Tongue (tissue), 2 donors: ENCODE data around the gene ATRX. TPM values are rescaled to one million over a fixed set of nuclear protein-coding genes. Genes with fewer than 3 reads are reported as not detected.
"Not testable (repeated sequence)": the region's sequence is repeated elsewhere in the genome, so short reads cannot be mapped to it uniquely, and the experiment has no call there.

Experiments
- DNase-seq: peaks from one replicate; pipeline ENCODE4 v3.0.0-alpha.2; 2015
- total RNA-seq: library from RNA; depleted of rRNA; stranded (reverse); fragments of >200 nt; gene quantifications from one replicate; pipeline ENCODE4 v1.2.3, GENCODE V29; 2014

The ATRX gene, protein sequence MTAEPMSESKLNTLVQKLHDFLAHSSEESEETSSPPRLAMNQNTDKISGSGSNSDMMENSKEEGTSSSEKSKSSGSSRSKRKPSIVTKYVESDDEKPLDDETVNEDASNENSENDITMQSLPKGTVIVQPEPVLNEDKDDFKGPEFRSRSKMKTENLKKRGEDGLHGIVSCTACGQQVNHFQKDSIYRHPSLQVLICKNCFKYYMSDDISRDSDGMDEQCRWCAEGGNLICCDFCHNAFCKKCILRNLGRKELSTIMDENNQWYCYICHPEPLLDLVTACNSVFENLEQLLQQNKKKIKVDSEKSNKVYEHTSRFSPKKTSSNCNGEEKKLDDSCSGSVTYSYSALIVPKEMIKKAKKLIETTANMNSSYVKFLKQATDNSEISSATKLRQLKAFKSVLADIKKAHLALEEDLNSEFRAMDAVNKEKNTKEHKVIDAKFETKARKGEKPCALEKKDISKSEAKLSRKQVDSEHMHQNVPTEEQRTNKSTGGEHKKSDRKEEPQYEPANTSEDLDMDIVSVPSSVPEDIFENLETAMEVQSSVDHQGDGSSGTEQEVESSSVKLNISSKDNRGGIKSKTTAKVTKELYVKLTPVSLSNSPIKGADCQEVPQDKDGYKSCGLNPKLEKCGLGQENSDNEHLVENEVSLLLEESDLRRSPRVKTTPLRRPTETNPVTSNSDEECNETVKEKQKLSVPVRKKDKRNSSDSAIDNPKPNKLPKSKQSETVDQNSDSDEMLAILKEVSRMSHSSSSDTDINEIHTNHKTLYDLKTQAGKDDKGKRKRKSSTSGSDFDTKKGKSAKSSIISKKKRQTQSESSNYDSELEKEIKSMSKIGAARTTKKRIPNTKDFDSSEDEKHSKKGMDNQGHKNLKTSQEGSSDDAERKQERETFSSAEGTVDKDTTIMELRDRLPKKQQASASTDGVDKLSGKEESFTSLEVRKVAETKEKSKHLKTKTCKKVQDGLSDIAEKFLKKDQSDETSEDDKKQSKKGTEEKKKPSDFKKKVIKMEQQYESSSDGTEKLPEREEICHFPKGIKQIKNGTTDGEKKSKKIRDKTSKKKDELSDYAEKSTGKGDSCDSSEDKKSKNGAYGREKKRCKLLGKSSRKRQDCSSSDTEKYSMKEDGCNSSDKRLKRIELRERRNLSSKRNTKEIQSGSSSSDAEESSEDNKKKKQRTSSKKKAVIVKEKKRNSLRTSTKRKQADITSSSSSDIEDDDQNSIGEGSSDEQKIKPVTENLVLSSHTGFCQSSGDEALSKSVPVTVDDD (N-terminal part only)
- total RNA-seq = 200 TPM

DNA sequence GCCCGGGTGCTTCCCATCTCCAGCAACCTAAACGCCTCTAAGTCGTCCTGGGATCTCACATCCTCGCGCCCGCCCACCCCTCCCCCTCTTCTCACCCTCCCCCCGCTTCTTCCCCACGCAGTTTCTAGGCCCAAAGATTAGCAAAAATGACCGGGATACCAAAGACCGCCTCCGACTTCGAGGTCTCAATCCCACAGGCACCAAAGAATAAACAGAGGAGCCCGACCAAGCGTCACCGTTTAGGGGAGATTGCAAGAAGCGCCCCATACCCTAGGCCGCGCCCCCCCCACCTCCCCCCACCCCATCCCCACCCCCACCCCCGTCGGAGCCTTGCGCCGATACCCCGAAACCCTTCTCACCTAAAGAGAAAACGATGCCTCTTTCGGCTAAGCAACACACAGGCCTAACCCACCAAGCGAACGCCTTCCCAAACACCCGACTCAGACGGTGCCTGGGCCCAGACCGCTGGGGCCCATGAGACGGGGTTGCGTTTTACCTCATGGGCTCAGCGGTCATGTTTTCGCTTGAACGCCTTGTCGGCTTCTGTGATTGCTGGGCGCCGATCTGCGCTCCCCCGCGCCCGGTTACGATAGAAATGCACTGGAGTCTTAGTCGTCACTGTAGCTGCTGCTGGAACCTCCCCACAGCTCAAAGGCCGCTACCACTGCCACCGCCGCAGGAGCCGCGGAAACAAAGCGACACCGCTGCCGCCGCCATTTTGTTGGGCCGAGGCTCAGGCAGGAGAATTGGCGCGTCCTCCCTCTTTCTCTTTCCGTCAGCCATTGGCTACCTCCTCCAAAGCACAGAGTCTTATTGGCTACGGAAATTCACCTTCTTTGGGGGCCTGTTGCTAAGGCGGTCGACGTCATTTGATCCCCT, at the start of gene ATRX:
TSS of gene ATRX (minus strand) at position 731 of the 879 bp plus-strand sequence. CDS start at position 516, 215 bp downstream.
- DNase-seq = peak; percentile 91

DNA sequence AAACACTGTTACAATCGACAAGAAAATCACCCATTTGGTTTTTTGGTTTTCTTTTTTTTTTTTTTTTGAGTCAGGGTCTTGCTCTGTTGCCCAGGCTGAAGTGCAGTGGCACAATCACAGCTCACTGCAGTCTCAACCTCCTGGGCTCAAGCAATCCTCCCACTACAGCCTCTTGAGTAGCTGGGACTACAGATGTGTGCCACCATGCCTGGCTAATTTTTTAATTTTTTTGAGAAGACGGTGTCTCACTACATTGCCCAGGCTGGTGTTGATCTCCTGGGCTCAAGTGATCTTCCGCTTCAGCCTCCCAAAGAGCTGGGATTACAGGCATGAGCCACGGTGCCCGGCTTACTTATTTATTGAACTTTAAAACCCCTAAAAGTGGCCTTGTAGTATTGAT, 45.5 kb upstream of the ATRX start:
- not testable (repeated sequence) for DNase-seq

DNA sequence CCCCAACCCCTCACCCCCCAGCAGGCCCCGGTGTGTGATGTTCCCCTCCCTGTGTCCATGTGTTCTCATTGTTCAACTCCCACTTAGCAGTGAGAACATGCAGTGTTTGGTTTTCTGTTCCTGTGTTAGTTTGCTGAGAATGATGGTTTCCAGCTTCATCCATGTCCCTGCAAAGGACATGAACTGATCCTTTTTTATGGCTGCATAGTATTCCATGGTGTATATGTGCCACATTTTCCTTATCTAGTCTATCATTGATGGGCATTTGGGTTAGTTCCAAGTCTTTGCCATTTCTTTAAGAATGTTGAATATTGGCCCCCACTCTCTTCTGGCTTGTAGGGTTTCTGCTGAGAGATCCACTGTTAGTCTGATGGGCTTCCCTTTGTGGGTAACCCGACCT, 36.0 kb upstream of the ATRX start:
- DNase-seq = not testable (repeated sequence)

DNA sequence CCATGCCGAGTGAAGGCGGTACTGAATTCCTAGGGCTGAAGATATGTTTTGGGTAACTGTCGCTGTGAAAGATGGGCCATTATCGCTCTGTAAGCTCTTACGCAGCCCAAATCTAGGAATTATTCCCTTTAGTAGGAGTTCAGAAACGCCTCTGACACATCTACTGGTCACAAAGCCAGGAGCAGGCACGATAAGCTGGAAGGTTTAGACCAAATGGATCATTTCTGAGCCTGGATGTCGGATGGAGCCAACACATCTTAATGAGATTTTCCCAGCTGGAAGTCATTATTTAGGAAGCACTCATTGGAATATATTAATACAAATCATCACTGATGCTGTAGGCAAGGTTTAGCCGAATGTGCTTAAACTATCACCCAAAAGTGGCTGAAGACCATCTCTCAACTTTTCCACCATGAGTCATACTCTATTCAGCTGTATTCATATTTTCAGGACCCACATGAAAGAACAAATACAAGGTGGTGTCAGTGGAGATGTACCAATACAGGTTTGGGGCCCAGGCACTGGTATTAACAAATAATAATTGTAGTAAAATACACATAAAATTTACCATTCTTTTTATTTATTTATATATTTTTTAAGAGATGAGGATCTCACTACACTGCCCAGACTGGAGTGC, 34.2 kb upstream of the ATRX start:
- DNase-seq = no peak

DNA sequence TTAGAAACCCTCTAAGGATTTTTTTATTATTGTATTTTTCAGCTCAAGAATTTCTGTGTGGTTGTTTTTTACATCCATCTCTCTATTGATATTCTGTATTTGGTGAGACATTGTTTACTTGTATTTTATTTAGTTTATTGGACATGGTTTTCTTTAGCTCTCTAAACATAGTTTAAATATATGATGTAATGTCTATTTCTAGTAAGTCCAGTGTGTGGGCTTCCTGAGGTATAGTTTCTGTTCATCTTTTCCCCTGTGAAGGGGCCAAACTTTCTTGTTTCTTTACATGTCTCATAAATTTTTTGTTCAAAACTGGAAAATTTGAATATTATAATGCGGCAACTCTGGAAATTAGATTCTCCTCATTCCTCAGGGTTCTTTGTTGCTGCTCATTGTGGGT, 28.2 kb upstream of the ATRX start:
- no peak for DNase-seq

DNA sequence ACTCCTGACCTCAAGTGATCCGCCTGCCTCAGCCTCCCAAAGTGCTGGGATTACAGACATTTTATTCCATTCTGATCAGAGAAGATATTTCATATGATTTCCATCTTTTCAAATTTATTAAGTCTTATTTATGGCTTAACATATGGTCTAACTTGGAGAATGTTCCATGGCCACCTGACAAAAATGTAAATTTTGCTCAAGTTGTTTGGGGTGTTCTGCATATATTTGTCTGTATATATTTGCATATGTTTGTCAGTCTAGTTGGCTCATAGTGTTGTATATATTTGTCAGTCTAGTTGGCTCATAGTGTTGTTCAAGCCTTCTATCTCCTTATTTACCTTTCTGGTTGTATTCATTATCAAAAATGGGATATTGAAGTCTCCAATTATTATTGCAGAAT, 16.2 kb upstream of the ATRX start:
- DNase-seq = no peak

DNA sequence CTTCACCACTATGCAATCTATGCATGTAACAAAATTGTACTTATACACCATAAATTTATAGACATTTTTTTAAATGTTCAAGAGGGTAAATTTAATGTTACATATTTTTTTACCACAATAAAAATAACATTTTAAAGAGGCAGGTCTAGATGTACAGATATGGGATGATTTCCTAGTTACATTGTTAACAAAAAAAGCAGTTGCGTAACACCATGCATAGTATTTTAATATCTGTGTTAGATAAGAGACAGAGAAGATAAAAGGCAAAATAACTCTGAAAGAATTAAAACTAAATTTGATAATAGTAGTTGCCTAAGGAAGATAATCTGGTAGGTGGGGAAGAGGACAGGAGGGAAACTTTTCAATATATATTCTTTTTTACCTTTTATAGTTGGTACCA, 9.1 kb upstream of the ATRX start:
- no peak for DNase-seq

DNA sequence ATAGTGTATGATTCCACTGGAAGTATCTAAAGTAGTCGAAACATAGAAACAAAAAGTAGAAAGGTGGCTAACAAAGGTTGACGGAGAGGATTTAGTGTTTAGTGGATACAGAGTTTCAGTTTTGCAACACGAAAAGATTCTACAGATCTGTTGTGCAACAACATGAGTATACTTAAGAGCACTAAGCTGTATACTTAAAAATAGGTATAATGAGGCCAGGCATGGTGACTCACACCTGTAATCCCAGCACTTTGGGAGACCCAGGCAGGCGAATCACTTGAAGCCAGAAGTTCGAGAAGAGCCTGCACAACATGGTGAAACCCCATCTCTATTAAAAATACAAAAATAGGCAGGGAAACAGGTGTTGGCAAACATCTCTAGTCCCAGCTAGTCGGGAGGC, 7.9 kb upstream of the ATRX start:
- DNase-seq = no peak

DNA sequence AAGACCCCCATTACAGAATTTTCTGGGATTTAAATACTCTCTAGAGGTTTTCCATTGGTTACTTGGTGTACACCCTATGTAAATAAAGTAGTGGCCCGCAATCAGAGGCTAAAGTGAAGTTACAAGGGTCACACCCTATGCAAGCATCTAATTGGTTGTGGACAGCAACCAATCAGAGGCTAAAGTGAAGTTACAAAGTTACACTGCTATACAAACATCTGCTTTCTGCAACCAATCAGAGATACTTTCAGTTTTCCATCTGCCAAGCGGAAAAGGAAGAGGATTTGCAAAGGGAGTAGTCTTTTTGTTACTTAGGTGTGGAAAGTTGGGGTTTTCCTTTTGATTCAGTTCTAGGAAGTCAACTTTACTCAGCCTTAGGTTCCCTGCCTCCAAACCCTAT, 2.0 kb upstream of the ATRX start:
- peak; percentile 6 for DNase-seq

DNA sequence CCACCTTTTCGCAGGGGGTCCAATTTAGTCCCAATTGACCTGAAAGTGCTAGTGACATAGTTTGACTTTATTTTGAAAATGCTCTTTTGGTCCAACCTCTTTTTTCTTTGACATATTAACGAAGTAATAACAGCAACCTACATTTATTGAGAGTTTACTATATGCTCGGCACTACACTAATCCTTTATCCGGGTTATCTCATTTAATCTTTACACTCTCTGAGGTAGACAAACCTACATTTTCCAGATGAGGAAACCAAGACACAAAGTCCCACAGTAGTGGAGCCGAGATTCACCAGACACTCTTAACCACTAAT, 307 bp upstream of the ATRX start:
- DNase-seq = no peak

DNA sequence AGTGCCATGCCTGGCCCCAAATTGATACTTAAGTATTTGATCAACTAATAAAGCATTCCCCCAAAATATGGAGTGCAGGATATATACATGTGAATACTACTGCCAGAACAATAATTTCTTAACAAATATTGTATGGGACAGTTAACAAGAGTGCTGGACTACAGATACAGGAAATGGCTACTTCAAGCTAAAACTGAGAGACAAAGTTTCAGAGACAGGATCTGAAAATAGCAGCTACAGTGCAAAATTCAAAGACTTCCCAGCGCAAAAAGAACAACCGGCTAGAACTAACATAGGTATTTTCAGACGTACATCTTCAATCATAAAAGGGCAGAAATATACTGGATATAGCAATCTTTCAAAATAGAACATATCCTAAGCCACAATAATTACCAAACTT, 6.3 kb downstream of the ATRX start:
- no peak for DNase-seq

DNA sequence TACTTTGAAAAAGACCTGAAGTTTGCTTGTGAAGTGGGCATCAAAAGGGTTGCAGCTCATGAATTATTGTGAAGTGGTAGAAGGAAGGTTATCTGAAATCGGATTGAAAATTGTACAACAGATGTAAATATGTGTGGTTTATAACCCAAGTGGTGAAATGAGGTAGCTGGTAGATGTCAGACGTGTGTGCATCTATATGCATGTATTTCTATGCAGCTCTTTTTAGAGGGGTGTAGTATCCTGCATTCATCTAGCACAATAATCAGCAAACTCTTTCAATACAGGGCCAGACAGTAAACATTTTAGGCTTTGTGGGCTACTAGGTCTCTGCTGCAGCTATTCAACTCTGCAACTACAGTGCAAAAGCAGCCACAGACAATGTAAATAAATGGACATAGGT, 9.4 kb downstream of the ATRX start:
- no peak for DNase-seq

DNA sequence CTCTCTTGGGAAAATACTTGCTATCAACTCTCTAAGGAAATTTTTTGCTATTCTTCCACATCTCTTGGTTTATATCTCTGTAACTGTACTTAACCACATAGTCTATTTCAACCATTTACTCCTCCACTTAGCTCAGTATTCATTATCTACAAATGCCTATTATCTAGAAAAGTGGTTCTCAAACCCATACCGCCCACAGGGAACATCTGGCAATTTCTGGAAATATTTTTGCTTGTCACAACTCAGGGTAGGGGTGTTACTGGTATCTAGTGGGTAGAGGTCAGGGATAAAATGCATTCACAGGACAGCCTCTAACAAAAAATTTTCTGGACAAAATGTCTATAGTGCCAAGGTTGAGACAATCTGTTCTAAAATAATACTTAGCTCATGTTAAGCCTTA, 14.4 kb downstream of the ATRX start:
- DNase-seq = no peak

DNA sequence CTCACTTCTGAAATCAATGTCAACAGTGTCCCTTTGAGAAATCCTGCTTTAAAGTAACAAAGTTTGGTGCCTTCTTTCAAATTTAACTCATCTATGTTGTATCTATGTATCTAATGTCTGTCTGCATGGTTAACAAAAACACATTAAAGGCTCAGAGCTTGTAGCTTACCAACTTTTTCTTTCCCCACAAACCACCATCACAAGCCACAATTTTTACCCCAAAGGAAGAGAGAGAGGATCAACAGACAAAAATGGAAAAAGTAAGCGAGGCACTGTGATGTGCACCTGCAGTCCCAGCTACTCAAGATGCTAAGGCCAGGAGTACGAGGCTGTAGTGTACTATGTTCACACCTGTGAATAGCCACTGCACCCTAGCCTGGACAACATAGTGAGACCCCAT, 17.2 kb downstream of the ATRX start:
- DNase-seq = no peak

DNA sequence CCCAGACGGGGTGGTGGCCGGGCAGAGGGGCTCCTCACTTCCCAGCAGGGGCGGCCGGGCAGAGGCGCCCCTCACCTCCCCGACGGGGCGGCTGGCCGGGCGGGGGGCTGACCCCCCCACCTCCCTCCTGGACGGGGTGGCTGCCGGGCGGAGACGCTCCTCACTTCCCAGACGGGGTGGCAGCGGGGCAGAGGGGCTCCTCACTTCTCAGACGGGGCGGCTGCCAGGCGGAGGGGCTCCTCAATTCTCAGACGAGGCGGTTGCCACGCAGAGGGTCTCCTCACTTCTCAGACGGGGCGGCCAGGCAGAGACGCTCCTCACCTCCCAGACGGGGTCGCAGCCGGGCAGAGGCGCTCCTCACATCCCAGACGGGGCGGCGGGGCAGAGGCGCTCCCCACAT, 19.8 kb downstream of the ATRX start:
- DNase-seq = not testable (repeated sequence)

DNA sequence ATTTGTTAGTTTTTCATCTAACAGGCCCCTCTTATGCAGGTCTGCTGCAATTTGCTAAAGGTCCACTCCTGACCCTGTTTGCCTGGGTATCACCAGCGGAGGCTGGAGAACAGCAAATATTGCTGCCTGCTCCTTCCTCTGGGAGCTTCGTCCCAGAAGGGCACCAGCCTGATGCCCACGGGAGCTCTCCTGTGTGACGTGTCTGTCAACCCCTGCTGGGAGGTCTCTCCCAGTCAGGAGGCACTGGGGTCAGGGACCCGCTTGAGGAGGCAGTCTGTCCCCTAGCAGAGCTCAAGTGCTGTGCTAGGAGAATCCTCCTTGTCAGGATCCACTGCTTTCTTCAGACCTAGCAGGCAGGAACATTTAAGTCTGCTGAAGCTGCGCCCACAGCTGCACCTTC, 30.5 kb downstream of the ATRX start:
- no peak for DNase-seq

DNA sequence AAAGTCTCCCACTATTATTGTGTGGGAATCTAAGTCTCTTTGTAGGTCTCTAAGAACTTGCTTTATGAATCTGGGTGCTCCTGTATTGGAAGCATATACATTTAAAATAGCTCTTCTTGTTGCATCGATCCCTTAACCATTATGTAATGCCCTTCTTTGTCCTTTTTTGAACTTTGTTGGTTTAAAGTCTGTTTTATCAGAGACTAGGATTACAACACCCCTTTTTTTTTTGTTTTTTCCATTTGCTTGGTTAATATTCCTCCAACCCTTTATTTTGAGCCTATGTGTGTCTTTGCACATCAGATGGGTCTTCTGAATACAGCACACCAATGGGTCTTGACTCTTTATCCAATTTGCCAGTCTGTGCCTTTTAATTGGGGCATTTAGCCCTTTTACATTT, 32.1 kb downstream of the ATRX start:
- DNase-seq = not testable (repeated sequence)

DNA sequence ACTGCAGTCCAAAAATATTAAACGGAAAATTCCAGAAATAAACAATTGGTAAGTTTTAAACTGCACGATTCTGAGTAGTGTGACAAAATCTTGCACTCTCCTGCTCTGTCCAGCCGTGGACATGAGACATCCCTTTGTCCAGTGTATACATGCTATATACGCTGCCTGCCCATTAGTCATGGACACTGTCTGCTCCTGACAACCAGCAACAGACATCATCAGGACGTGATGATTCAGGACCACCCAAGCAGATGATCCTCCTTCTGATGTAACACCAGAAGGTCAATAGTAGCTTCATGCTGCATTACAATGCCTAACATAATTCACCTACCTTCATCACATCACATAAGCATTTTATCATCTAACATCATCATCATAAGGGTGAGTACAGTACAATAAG, 36.3 kb downstream of the ATRX start:
- no peak for DNase-seq

DNA sequence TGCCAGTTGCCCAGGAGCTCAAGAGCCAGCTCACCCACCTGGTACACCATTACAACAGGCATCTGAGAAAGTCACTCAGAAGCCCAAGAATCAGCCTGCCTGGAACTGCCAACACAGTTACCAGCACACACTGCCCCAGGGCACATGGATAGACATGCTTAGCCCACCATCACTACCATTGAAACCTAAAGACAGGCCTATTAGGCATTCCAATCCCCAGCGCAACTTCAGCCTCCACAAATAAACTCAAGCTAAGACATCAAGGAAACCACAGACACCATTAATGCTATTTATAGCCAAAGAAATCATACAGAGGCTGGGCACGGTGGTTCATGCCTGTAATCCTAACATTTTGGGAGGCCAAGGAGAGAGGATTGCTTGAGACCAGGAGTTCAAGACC, 42.3 kb downstream of the ATRX start:
- no peak for DNase-seq

DNA sequence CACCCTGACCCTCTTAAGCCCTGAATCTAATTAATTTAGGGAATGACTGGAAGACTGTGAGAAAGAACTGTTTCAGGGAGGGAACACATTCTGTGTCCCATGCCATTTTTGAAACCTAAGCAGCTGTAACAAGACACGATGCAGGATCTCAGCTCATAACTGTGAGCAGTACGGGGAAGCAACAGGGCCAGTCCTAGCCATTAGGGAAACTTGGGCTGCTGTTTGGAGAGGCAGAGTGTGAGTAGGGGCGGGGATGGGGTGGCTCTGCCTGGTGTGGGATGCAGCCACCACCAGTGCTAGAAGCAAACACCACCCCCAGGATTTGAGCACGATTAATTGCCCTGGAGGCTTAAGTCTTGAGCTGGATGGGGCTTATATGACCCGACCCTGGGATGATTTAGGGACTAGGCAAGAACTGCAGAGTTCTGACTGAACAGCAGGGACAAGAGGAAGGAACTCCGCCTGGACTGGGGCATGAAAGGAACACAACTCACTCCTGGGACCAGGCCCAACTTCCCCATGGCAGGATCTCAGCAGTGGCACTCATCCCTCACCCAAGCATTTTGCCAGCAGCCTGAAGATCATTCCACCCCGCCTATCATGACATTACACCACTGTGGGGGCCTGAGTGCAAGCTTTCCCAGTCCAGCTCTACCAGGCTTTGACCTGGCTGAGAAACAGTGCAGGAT, 43.1 kb downstream of the ATRX start:
- DNase-seq = peak; percentile 2
